ENCODE measurements around the gene GRPEL1. TPM values are rescaled to one million over a fixed set of nuclear protein-coding genes. Genes with fewer than 3 reads are reported as not detected.

The GRPEL1 gene
- polyA plus RNA-seq, 1 donor from 2014 or later = 49.0 TPM

DNA sequence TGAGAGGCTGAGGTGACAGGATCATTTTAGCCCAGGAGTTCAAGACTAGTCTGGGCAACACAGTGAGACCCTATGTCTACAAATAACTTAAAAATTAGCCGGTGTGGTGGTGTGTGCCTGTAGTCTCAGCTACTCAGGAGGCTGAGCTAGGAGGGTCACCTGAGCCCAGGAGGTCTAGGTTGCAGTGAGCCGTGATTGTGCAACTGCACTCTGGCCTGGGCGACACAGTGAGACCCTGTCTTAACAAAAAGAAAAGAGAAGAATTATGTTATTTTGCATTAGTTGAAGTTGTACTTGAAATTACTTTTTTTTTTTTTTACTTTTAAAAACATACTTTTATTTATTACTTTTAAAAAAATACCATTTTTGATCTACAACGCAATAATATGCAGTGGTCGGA lies 46.5 kb downstream of the GRPEL1 start:
- Mint-ChIP-seq H3K4me1 (peaks cover 0 to 3% (median 0%) of the 10 kb centered on the region in 3 donors), H3K4me3 (no peak overlapping the region), H3K36me3 (peaks cover 4% of the 10 kb centered on the region), H3K27me3 (no peaks in the 10 kb centered on the region), H3K27ac (peak overlapping the region in 1 of 3 donors; percentile 23), H3K9me3 (no peaks in the 10 kb centered on the region)

DNA sequence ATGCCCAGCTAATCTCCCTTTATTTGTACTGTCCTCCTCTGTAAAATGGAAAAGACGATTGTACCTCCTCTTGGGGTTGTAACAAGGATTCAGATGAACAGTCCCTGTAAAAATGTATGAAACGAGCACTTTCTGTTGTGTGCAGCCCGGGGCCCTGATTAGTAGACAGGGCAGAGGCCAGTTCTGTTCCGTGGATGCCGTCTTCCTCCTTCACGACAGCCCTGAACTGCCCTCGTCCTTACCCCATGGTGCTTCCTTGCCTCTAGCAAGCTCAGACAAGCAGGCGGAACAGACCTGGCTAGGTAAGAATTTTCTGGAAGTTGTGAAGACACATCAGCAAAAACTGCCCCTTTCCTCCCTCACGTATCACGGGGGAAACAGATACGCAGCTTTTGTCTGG lies 47.0 kb downstream of the GRPEL1 start:
- Mint-ChIP-seq H3K27me3 (no peaks in the 10 kb centered on the region), H3K9me3 (no peaks in the 10 kb centered on the region), H3K36me3 (peaks cover 2% of the 10 kb centered on the region), H3K4me1 (peaks cover 0 to 3% (median 0%) of the 10 kb centered on the region in 3 donors), H3K27ac (peak overlapping the region in 1 of 3 donors; percentile 23), H3K4me3 (no peak overlapping the region)

DNA sequence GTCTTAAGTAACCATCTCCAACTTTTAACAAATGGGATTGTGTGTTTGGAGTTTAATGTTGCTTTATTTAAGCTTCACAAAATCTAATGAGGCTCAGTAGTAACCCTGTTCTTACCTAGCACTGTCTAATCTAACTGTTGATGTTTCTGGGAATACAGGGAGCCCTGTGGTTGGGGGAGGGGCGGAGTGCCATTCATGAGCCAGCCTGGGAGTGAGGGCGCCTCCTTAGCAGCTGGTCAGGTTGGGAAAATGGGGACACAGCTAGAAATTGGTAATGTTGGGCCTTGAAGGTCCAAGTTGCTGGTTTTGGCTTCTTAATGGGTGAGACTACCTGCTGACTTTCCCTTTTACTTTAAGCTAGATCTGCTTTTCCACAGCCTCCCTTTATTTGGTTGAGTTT lies 47.6 kb downstream of the GRPEL1 start:
- Mint-ChIP-seq H3K27ac (no peak overlapping the region), H3K36me3 (peaks cover 4% of the 10 kb centered on the region), H3K27me3 (no peaks in the 10 kb centered on the region), H3K4me3 (no peak overlapping the region), H3K4me1 (peaks cover 0 to 3% (median under 1%) of the 10 kb centered on the region in 3 donors), H3K9me3 (no peaks in the 10 kb centered on the region)

DNA sequence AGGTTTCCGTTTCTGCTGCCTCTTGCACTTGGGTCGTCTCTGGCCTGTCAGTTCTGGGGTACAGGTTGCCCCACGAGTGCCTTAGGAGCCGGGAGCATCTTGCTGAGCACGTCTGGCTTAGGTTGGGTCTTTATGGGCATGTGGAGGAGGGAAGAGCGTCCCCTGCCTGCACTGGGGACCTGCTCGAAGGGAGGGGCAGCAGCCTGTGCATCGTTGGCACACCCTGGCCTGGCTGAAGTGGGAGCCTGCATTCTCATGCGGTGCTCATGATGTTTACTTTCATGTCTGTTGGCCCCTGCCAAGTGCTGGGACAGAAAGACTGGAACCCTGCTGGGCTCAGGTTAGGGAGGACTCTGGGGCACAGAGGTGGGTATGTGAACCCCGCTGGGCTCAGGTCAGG lies 48.5 kb downstream of the GRPEL1 start:
- H3K4me3 Mint-ChIP-seq = no peak overlapping the region
- H3K27ac Mint-ChIP-seq = no peak overlapping the region
- H3K9me3 Mint-ChIP-seq = no peaks in the 10 kb centered on the region
- peaks cover under 1 to 6% (median 5%) of the 10 kb centered on the region in 3 donors for H3K4me1 Mint-ChIP-seq
- no peaks in the 10 kb centered on the region for H3K27me3 Mint-ChIP-seq
- peaks cover 8% of the 10 kb centered on the region for H3K36me3 Mint-ChIP-seq

DNA sequence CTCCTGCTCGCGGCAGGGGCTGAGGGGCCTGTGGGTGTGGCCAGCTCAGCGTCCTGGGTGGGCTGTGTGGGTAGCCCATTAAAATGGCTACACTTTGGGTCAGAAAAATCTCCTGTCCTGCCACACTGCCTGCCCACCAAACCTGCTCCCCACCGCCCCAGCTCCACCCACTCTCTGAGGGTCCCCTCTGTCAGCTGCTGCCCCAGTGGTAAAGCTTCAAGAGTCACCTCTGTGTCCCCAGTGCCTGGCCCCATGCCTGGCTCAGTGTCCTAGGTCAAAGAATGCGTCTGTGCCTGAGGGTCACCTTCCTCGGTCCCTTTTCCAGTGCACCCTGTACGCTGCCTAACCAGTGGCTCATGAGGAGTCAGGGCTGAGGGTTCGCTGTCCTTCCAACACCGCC lies 49.6 kb downstream of the GRPEL1 start:
- no peak overlapping the region for H3K27ac Mint-ChIP-seq
- no peaks in the 10 kb centered on the region for H3K9me3 Mint-ChIP-seq
- H3K36me3 Mint-ChIP-seq = peaks cover 14% of the 10 kb centered on the region
- H3K4me3 Mint-ChIP-seq = peak overlapping the region in 1 of 4 donors; percentile 17
- H3K27me3 Mint-ChIP-seq = no peaks in the 10 kb centered on the region
- H3K4me1 Mint-ChIP-seq = peaks cover 7 to 14% (median 11%) of the 10 kb centered on the region in 3 donors

DNA sequence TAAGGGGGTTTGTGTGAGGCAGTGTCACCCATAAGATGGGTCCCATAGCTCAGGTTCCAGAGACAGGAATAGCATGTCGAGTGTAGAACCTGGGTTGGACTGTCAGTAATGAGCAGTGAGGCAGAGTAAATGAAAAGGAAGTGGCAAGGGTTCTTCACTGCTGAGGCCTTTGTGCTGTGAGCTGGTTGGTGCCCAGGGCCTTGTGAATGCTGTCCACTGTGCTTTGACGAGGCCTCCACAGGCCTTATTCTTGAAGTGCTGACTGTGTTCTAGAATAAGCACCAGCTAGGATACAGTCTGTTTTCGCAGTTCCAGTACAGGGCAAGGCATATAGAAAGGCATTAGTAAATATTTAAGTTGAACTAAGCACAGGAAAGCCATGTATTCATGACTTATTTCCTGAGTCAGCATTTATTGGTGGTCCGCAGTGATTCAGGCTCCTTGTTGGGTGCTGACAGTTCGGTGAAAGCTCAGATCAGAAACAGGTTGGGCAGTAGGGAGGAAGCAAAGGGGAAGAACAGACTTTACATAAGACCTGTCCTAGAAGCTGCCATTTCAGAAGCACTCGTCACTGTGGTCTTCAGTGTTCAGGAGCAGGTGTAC lies 50.3 kb downstream of the GRPEL1 start:
- Mint-ChIP-seq H3K9me3 (no peaks in the 10 kb centered on the region), H3K27me3 (no peaks in the 10 kb centered on the region), H3K36me3 (peaks cover 13% of the 10 kb centered on the region), H3K27ac (no peak overlapping the region), H3K4me1 (peaks cover 7 to 18% (median 12%) of the 10 kb centered on the region in 3 donors), H3K4me3 (peak overlapping the region in 1 of 4 donors; percentile 77)

DNA sequence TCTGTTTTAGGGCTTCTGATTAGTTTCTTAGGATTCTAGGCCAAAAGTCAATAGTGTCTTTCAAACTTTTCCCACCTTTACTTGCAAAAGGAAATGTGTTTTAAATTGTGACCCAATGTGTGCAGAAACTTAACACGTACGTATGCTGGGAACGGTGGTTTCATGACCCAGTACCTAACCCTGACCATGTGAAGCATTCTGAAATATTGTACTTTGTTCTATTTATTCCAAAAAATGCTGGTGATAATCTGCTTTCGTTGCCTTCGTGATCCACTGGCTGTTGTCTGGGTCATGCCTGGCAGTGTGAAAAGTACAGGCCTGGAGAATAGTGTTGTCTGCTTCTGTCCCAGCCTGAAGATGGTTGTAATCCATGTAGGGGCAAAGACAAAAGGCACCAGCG lies 51.4 kb downstream of the GRPEL1 start:
- H3K4me3 Mint-ChIP-seq = no peak overlapping the region
- no peaks in the 10 kb centered on the region for H3K27me3 Mint-ChIP-seq
- H3K4me1 Mint-ChIP-seq = peaks cover 7 to 18% (median 15%) of the 10 kb centered on the region in 3 donors
- H3K36me3 Mint-ChIP-seq = peaks cover 14% of the 10 kb centered on the region
- H3K27ac Mint-ChIP-seq = no peak overlapping the region
- H3K9me3 Mint-ChIP-seq = no peaks in the 10 kb centered on the region

- Mint-ChIP-seq H3K4me1 (peaks cover 7 to 18% (median 15%) of the 10 kb centered on the region in 3 donors), H3K36me3 (peaks cover 18% of the 10 kb centered on the region), H3K27ac (no peak overlapping the region)
Observed at GRCh38 chr4:7016086-7016485, 51.8 kb downstream of the GRPEL1 start.

DNA sequence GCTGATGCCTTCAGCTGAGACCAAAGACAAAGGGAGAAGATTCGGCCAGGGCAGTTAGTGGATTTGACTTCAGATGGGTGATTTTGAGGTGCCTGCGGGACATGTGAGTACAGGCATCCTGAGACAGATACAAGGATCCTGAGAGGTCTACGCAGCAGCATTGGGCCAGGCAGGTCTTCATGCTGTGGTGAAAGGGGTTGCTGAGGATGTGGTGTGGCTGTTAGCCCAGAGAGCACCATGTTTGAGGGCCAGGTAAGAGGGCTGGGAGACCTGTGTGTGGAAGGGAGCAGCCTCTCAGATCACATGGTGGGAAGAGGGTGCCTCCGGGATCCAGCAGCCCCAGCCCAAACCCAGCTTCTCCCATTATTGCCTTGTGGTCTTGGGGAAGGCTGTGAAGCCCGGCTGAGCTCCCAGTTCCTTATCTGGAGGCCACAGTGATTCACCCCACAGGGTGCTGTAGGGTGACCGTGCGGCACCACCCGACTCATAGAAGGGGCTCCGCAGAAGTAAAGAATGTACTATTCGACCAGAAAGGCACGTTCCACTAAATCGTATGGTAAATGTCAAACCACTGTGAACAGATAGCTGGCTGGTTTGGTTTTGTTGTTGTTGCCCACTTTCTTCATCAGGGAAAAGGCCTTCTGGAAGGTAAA lies 52.4 kb downstream of the GRPEL1 start:
- H3K27ac Mint-ChIP-seq = peak overlapping the region in 1 of 3 donors; percentile 83
- peaks cover 18% of the 10 kb centered on the region for H3K36me3 Mint-ChIP-seq
- peaks cover 7 to 18% (median 12%) of the 10 kb centered on the region in 3 donors for H3K4me1 Mint-ChIP-seq

More at GRCh38 chr4:7016086-7016485, 51.8 kb downstream of the GRPEL1 start:
- Mint-ChIP-seq H3K4me3 (no peak overlapping the region), H3K27me3 (no peaks in the 10 kb centered on the region), H3K9me3 (no peaks in the 10 kb centered on the region)

DNA sequence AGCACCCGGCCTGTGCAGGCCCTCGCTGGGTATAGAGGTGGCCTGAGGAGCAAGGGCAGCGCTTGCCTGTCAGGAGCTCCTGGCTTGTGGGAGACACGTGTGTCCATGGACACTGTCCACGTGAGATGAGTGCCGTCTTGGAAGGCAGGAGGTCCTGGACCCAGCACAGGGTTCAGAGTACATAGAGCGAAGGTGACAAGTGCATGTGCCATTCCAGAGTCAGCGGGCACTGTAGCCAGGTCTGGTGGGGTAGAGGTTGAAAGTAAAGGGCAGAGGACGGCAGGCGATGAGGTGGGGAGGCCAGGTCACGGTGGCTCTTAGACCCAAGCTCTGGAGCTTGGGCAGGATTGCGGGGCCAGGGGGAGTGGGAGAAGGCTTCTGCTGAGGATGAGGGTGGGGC lies 53.0 kb downstream of the GRPEL1 start:
- Mint-ChIP-seq H3K36me3 (peaks cover 25% of the 10 kb centered on the region), H3K4me1 (peaks cover 7 to 18% (median 12%) of the 10 kb centered on the region in 3 donors), H3K4me3 (no peak overlapping the region), H3K27me3 (no peaks in the 10 kb centered on the region), H3K9me3 (no peaks in the 10 kb centered on the region), H3K27ac (peak overlapping the region in 2 of 3 donors; percentile 54 to 95)

More for the DNA sequence above, 52.4 kb downstream of the GRPEL1 start:
- H3K27me3 Mint-ChIP-seq = no peaks in the 10 kb centered on the region
- no peaks in the 10 kb centered on the region for H3K9me3 Mint-ChIP-seq
- no peak overlapping the region for H3K4me3 Mint-ChIP-seq

- Mint-ChIP-seq H3K4me1 (peaks cover 7 to 18% (median 12%) of the 10 kb centered on the region in 3 donors), H3K27me3 (no peaks in the 10 kb centered on the region), H3K36me3 (peaks cover 25% of the 10 kb centered on the region), H3K4me3 (peak overlapping the region in 1 of 4 donors; percentile 78), H3K27ac (peak overlapping the region in 2 of 3 donors; percentile 14 to 56), H3K9me3 (no peaks in the 10 kb centered on the region)
Observed at GRCh38 chr4:7013175-7013574, 54.7 kb downstream of the GRPEL1 start.

DNA sequence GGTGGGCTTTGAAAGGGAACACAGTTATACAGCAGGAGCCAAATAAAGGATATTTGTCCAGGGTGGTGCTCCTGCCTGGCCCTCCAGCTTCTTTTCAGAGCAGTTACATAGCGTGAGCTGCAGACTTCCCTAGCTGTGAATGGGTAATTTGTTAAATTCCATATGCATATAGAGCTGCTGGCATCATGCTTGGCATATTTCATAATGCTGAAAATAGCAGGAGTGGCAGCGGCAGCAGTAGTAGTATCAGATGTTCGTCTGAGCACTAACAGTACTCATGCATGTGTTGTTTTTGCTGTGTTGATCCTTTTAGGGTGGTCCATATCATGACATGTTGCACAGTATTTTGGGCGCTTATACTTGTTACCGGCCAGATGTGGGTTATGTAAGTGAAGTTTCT lies 58.3 kb downstream of the GRPEL1 start:
- H3K4me3 Mint-ChIP-seq = no peak overlapping the region
- peaks cover 7 to 14% (median 11%) of the 10 kb centered on the region in 3 donors for H3K4me1 Mint-ChIP-seq
- H3K27ac Mint-ChIP-seq = no peak overlapping the region
- H3K9me3 Mint-ChIP-seq = no peaks in the 10 kb centered on the region
- H3K27me3 Mint-ChIP-seq = no peaks in the 10 kb centered on the region
- H3K36me3 Mint-ChIP-seq = peaks cover 21% of the 10 kb centered on the region

Other genes with a start within 250 kb of the GRPEL1 start
- gene TBC1D14, start 158.2 kb downstream of the GRPEL1 start, polyA plus RNA-seq = 28.2 TPM
- gene TADA2B, start 24.7 kb downstream of the GRPEL1 start, polyA plus RNA-seq = 4.7 TPM
- gene SORCS2, start 124.5 kb upstream of the GRPEL1 start, polyA plus RNA-seq = not detected

Measured in IgD-negative memory B cell (primary cell).